NOMO-1 treated with DMSO at 0.1 percent for 48 hours (cell line): ENCODE data around the gene PQBP1.

ENCODE experiments used
- DNase-seq: peaks from one replicate; lab custom pipeline; 2025; ENCODE audit not compliant: unreplicated experiment; lab: John Stamatoyannopoulos, UW

PQBP1 gene

GRCh38 chrX:48901069-48901468 lies 3.3 kb downstream of the PQBP1 start:
- DNase-seq: no peak

- DNase-seq: no peak
These were observed 4.4 kb downstream of the PQBP1 start for GRCh38 chrX:48902135-48902534.

GRCh38 chrX:48902776-48903175 lies 5.0 kb downstream of the PQBP1 start:
- DNase-seq: no peak

GRCh38 chrX:48903290-48903689 lies 5.6 kb downstream of the PQBP1 start:
- no peak for DNase-seq

- DNase-seq: no peak
These were observed 6.5 kb downstream of the PQBP1 start for GRCh38 chrX:48904180-48904579.

- no peak for DNase-seq
These were observed 6.9 kb downstream of the PQBP1 start for GRCh38 chrX:48904626-48905025.

GRCh38 chrX:48905090-48905790 lies 7.5 kb downstream of the PQBP1 start:
- DNase-seq: no peak

- no peak for DNase-seq
These were observed 10.9 kb downstream of the PQBP1 start for GRCh38 chrX:48908600-48908999.

- DNase-seq: no peak
These were observed 12.1 kb downstream of the PQBP1 start for GRCh38 chrX:48909703-48910294.

- DNase-seq: peak; percentile 20
These were observed 13.2 kb downstream of the PQBP1 start for GRCh38 chrX:48910926-48911411.

GRCh38 chrX:48911412-48912182 lies 13.9 kb downstream of the PQBP1 start, which contains the start of gene SLC35A2:
SLC35A2 (minus strand) TSS chrX:48911646; CDS start chrX:48911636, 10 bp downstream.
- DNase-seq: peak; percentile 51

- DNase-seq: no peak
These were observed 16.1 kb downstream of the PQBP1 start for GRCh38 chrX:48913605-48914366.

- DNase-seq: no peak
These were observed 17.1 kb downstream of the PQBP1 start for GRCh38 chrX:48914593-48915493.

GRCh38 chrX:48917139-48918001 lies 19.6 kb downstream of the PQBP1 start:
- peak; percentile 88 for DNase-seq

- no peak for DNase-seq
These were observed 20.5 kb downstream of the PQBP1 start for GRCh38 chrX:48918301-48918642.

GRCh38 chrX:48918643-48919340 lies 21.1 kb downstream of the PQBP1 start, which contains the start of gene PIM2:
PIM2 (minus strand) TSS chrX:48919024; CDS start chrX:48918834, 190 bp downstream.
- peak; percentile 93 for DNase-seq

- DNase-seq: no peak
These were observed 21.7 kb downstream of the PQBP1 start for GRCh38 chrX:48919360-48919841.

GRCh38 chrX:48919947-48920717 lies 22.4 kb downstream of the PQBP1 start:
- no peak for DNase-seq
